PC-3 (cell line): ENCODE results near the gene MIPOL1. TPM values are rescaled to one million over a fixed set of nuclear protein-coding genes. Genes with fewer than 3 reads are reported as not detected.

ENCODE experiments used
- ATAC-seq: fragments of 200-7000 bp; cut with Tn5 transposase; 2 replicates; pipeline ENCODE4 v1.9.1; 2020; ENCODE audit warnings: mild to moderate bottlenecking, moderate library complexity
- BruUV-seq: library from RNA; stranded (reverse); fragments of 400-500 nt; replicated peaks from 2 replicates; lab custom pipeline; 2021; lab: Mats Ljungman, UMichigan
- CTCF ChIA-PET: fragments of 300-600 bp; sonication (Branson Sonifier 250); formaldehyde crosslinking; loops from one replicate; lab custom pipeline; 2022; ENCODE audit warnings: antibody characterized with exemption; lab: Charles Lee
- POLR2A ChIA-PET: fragments of 300-600 bp; sonication (Branson Sonifier 250); formaldehyde crosslinking; loops from one replicate; lab custom pipeline; 2022; ENCODE audit warnings: antibody characterized with exemption; ENCODE audit not compliant: unreplicated experiment; lab: Charles Lee
- DNase-seq: peaks from one replicate; pipeline ENCODE4 v3.0.0-alpha.2; 2015
- H2AFZ ChIP-seq: fragments of 300-600 bp; sonication (generic); 2 replicates; pipeline ENCODE4 v1.6.0; 2016; ENCODE audit warnings: antibody characterized with exemption, low read length
- H3F3A ChIP-seq: fragments of 300-600 bp; sonication (generic); one replicate; pipeline ENCODE4 v1.6.0; 2017; ENCODE audit warnings: antibody characterized with exemption, low read length, control low read depth, mild to moderate bottlenecking; ENCODE audit not compliant: unreplicated experiment
- H3K27ac ChIP-seq: fragments of 300-600 bp; sonication (generic); 2 replicates; pipeline ENCODE4 v1.5.1; 2016; ENCODE audit warnings: mild to moderate bottlenecking, low read length
- H3K27me3 ChIP-seq: fragments of 300-600 bp; sonication (generic); 2 replicates; pipeline ENCODE4 v1.6.1; 2016; ENCODE audit warnings: low read length, mixed read lengths
- H3K36me3 ChIP-seq: fragments of 300-600 bp; sonication (generic); 2 replicates; pipeline ENCODE4 v1.6.1; 2016; ENCODE audit warnings: low read depth, mixed run types, low read length, mixed read lengths
- H3K4me1 ChIP-seq: fragments of 300-600 bp; sonication (generic); 2 replicates; pipeline ENCODE4 v1.5.1; 2016; ENCODE audit warnings: low read length; ENCODE audit not compliant: insufficient read depth
- H3K4me2 ChIP-seq: fragments of 300-600 bp; sonication (generic); 2 replicates; pipeline ENCODE4 v1.6.0; 2016; ENCODE audit warnings: low read length
- H3K4me3 ChIP-seq: fragments of 300-600 bp; sonication (generic); 2 replicates; pipeline ENCODE4 v1.5.1; 2016; ENCODE audit warnings: mild to moderate bottlenecking, low read length, mixed read lengths
- H3K79me2 ChIP-seq: fragments of 300-600 bp; sonication (generic); 2 replicates; pipeline ENCODE4 v1.6.1; 2017; ENCODE audit warnings: low read length, mixed read lengths
- H3K9ac ChIP-seq: fragments of 300-600 bp; sonication (generic); 2 replicates; pipeline ENCODE4 v1.6.0; 2016; ENCODE audit warnings: mild to moderate bottlenecking, low read length
- H3K9me2 ChIP-seq: fragments of 300-600 bp; sonication (generic); replicated peaks from 2 replicates; pipeline ENCODE4 v1.6.1; 2016; ENCODE audit warnings: mixed run types, low read length, mixed read lengths
- H3K9me3 ChIP-seq: fragments of 300-600 bp; sonication (generic); 2 replicates; pipeline ENCODE4 v1.6.1; 2016; ENCODE audit warnings: low read length, mixed read lengths
- H4K20me1 ChIP-seq: fragments of 300-600 bp; sonication (generic); 2 replicates; pipeline ENCODE4 v1.6.1; 2016; ENCODE audit warnings: low read length, mixed read lengths
- EZH2 ChIP-seq: fragments of 300-600 bp; sonication (generic); IDR thresholded peaks from one replicate; pipeline ENCODE4 v1.6.1; 2017; ENCODE audit warnings: antibody characterized with exemption, mild to moderate bottlenecking, low read length; ENCODE audit not compliant: unreplicated experiment
- EZH2phosphoT487 ChIP-seq: fragments of 300-600 bp; sonication (generic); IDR thresholded peaks from 2 replicates; pipeline ENCODE4 v1.6.1; 2018; ENCODE audit warnings: mild to moderate bottlenecking, antibody characterized with exemption, low read length, borderline replicate concordance
- intact Hi-C: fragments of 100-400 bp; cut with micrococcal nuclease; formaldehyde crosslinking; loops from 2 replicates; pipeline ENCODE4 v1.9.0; 2023
- total RNA-seq: library from RNA; depleted of rRNA; stranded (reverse); fragments of >200 nt; gene quantifications from 2 replicates; pipeline ENCODE4 v1.2.3, GENCODE V29; 2014
- TF ChIP-seq, protein P1 (sequence below): fragments of 300-600 bp; sonication (generic); conservative IDR thresholded peaks from 2 replicates; pipeline ENCODE4 v1.5.1; 2017; ENCODE audit warnings: antibody characterized with exemption, low read depth, mild to moderate bottlenecking, low read length

Gene MIPOL1
- total RNA-seq, 1 experiment from 2014 or later: 22.5 TPM

DNA sequence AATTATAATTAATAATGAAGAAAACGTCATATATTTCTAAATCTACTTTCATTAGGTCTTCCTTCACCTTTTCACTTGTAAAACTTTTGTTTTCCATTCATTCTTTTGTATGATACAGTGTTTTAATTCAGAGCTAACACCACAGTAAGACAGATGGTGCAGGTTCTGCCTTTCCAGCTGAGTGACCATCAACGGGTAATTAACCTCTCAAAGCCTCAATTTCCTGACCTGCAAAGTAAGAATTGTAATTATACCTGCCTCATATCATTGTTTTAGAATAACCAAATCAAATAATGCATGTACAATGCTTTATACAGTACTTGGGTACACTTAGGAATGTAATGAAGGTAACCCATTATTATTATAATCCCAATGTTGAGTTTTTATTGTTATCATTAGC lies 239.8 kb downstream of the MIPOL1 start:
- no peaks in the 10 kb centered on the region for H3K9me3 ChIP-seq
- ChIA-PET POLR2A (interaction anchor here (0.6 kb wide), 1 partner anchor 563 kb away, joined by 3 read pairs; no protein-coding TSS in a partner anchor), CTCF (no interaction called here)
- ATAC-seq (no peak), DNase-seq (no peak)
- peaks cover 24% of the 10 kb centered on the region for H3K4me1 ChIP-seq
- H2AFZ ChIP-seq: no peak overlapping the region
- peak overlapping the region; percentile 67 for H3K9ac ChIP-seq
- peak overlapping the region; percentile 94 for H3K27ac ChIP-seq
- no peak overlapping the region for H3K4me3 ChIP-seq
- no peaks in the 10 kb centered on the region for H3K27me3 ChIP-seq
- no peaks in the 10 kb centered on the region for H3K79me2 ChIP-seq
- BruUV-seq: no TSS peak
- H3F3A ChIP-seq: peaks cover 4% of the 10 kb centered on the region
- TF ChIP-seq, protein P1, sequence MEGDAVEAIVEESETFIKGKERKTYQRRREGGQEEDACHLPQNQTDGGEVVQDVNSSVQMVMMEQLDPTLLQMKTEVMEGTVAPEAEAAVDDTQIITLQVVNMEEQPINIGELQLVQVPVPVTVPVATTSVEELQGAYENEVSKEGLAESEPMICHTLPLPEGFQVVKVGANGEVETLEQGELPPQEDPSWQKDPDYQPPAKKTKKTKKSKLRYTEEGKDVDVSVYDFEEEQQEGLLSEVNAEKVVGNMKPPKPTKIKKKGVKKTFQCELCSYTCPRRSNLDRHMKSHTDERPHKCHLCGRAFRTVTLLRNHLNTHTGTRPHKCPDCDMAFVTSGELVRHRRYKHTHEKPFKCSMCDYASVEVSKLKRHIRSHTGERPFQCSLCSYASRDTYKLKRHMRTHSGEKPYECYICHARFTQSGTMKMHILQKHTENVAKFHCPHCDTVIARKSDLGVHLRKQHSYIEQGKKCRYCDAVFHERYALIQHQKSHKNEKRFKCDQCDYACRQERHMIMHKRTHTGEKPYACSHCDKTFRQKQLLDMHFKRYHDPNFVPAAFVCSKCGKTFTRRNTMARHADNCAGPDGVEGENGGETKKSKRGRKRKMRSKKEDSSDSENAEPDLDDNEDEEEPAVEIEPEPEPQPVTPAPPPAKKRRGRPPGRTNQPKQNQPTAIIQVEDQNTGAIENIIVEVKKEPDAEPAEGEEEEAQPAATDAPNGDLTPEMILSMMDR: no peak
- H4K20me1 ChIP-seq: no peaks in the 10 kb centered on the region
- H3K4me2 ChIP-seq: peak overlapping the region; percentile 73; the same call in 1 of the 2 replicates
- intact Hi-C loops: loop anchor here (2.0 to 5.0 kb wide), 3 partner anchors 80 to 389 kb away; no protein-coding TSS in a partner anchor
- no peaks in the 10 kb centered on the region for H3K9me2 ChIP-seq
- no peaks in the 10 kb centered on the region for H3K36me3 ChIP-seq

DNA sequence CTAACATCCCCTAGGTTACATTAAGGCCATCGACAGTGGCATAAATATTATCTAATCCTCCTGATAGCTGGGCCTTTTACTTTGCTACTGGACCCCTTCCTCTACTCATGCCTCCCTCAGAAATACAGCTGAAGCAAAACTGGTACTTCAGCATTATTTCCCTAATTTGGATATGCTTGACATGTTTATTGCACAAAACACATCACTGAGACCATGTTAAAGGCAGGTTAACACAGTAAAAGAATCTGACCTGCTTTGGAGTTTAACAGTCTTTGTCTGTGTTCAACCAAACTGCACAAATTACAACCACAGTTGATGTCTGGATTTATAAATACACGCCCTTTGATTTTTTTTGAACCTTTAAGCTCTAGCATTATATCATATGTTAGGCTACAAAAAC lies 240.7 kb downstream of the MIPOL1 start:
- intact Hi-C loops: loop anchor here (5.0 kb wide), 1 partner anchor 79 kb away; no protein-coding TSS in a partner anchor
- ATAC-seq: no peak
- CTCF ChIA-PET: no interaction called here

DNA sequence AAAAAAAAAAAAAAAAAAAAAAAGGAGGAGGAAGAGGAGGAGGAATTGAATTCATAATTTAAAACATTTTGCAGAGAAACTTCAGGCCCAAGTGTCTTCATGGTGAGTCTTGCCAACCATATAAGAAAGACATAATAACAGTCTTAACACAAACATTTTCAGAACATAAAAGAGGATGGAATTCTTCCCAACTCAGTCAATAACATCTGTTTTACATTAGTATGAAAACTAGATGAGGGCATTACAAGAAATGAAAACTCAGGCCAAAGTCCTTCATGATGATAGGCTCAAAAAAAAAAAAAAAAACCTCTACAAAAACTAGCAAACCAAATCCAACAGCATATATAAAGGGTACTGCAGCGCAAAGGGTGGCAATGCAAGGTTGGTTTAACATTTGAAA lies 245.7 kb downstream of the MIPOL1 start:
- intact Hi-C loops: no loop called here
- H3K79me2 ChIP-seq: no peaks in the 10 kb centered on the region
- DNase-seq (no peak), ATAC-seq (no peak)
- no peaks in the 10 kb centered on the region for H4K20me1 ChIP-seq
- no peaks in the 10 kb centered on the region for H3K36me3 ChIP-seq
- POLR2A ChIA-PET: no interaction called here
- no peaks in the 10 kb centered on the region for H3K27me3 ChIP-seq
- no peaks in the 10 kb centered on the region for H3K9me3 ChIP-seq
- H3K4me3 ChIP-seq: no peak overlapping the region
- H3K27ac ChIP-seq: no peak overlapping the region
- H3K4me1 ChIP-seq: no peaks in the 10 kb centered on the region
- BruUV-seq: no TSS peak
- no peak overlapping the region for H2AFZ ChIP-seq
- no peaks in the 10 kb centered on the region for H3K9me2 ChIP-seq
- no peak overlapping the region for H3K9ac ChIP-seq
- no peak overlapping the region for H3K4me2 ChIP-seq
- CTCF ChIA-PET: no interaction called here
- no peaks in the 10 kb centered on the region for H3F3A ChIP-seq
- TF ChIP-seq, protein P1: no peak
- no peak for TF ChIP-seq EZH2phosphoT487
- TF ChIP-seq EZH2: no peak

More for the DNA sequence above, 240.7 kb downstream of the MIPOL1 start:
- no peak overlapping the region for H3K4me2 ChIP-seq
- H3K36me3 ChIP-seq: no peaks in the 10 kb centered on the region
- no peaks in the 10 kb centered on the region for H4K20me1 ChIP-seq
- POLR2A ChIA-PET: no interaction called here
- H3K9me3 ChIP-seq: no peaks in the 10 kb centered on the region
- H3K27me3 ChIP-seq: no peaks in the 10 kb centered on the region
- no peaks in the 10 kb centered on the region for H3K9me2 ChIP-seq
- no peak overlapping the region for H3K4me3 ChIP-seq
- no peak for DNase-seq
- BruUV-seq: no TSS peak
- no peak for TF ChIP-seq EZH2
- TF ChIP-seq EZH2phosphoT487: no peak
- TF ChIP-seq, protein P1: no peak
- H2AFZ ChIP-seq: no peak overlapping the region
- H3K27ac ChIP-seq: no peak overlapping the region
- H3K79me2 ChIP-seq: no peaks in the 10 kb centered on the region
- no peak overlapping the region for H3K9ac ChIP-seq
- peaks cover 24% of the 10 kb centered on the region for H3K4me1 ChIP-seq
- H3F3A ChIP-seq: peaks cover 4% of the 10 kb centered on the region
